SU-DHL-6 (cell line): ENCODE data around the gene ELMO1.

Experiments used
- H2AFZ ChIP-seq: fragments of 200-600 bp; sonication (generic); 2 replicates; pipeline ENCODE4 v1.6.1; 2014; ENCODE audit warnings: low read depth, mild to moderate bottlenecking, moderate library complexity, mixed read lengths, antibody characterized with exemption, low read length; ENCODE audit not compliant: severe bottlenecking
- H3F3A ChIP-seq: fragments of 200-600 bp; shearing (Covaris generic); 2 replicates; pipeline ENCODE4 v1.6.0; 2016; ENCODE audit warnings: antibody characterized with exemption, mild to moderate bottlenecking; ENCODE audit not compliant: insufficient read depth
- H3K27ac ChIP-seq: fragments of 200-600 bp; sonication (generic); 2 replicates; pipeline ENCODE4 v1.5.1; 2016; ENCODE audit warnings: low read depth, mild to moderate bottlenecking, low read length, moderate library complexity, mixed read lengths
- H3K27me3 ChIP-seq: fragments of 200-600 bp; sonication (generic), shearing (Covaris generic); 2 replicates; pipeline ENCODE4 v1.6.0; 2014; ENCODE audit warnings: mild to moderate bottlenecking, low read length
- H3K36me3 ChIP-seq: fragments of 200-600 bp; sonication (generic); 2 replicates; pipeline ENCODE4 v1.6.1; 2014; ENCODE audit warnings: mild to moderate bottlenecking, low read length, mixed read lengths
- H3K4me2 ChIP-seq: fragments of 300-600, 200-600 bp; shearing (Covaris generic), sonication (generic); 2 replicates; pipeline ENCODE4 v1.6.0; 2014; ENCODE audit warnings: low read length, low read depth, mild to moderate bottlenecking; ENCODE audit not compliant: poor library complexity, severe bottlenecking
- H3K4me3 ChIP-seq: fragments of 200-600 bp; sonication (generic); 2 replicates; pipeline ENCODE4 v1.5.1; 2014; ENCODE audit warnings: antibody characterized with exemption, low read length, mild to moderate bottlenecking, mixed read lengths; ENCODE audit not compliant: insufficient read depth, poor library complexity, severe bottlenecking
- H3K79me2 ChIP-seq: fragments of 200-600 bp; sonication (generic); 2 replicates; pipeline ENCODE4 v1.6.1; 2014; ENCODE audit warnings: mild to moderate bottlenecking, low read length, moderate library complexity; ENCODE audit not compliant: insufficient read depth
- H3K9ac ChIP-seq: fragments of 200-600 bp; sonication (generic); 2 replicates; pipeline ENCODE4 v1.7.0; 2014; ENCODE audit warnings: mild to moderate bottlenecking, low read length
- H3K9me2 ChIP-seq: fragments of 200-600 bp; sonication (generic); replicated peaks from 2 replicates; pipeline ENCODE4 v1.6.1; 2014; ENCODE audit warnings: low read length; ENCODE audit not compliant: insufficient read depth
- H3K9me3 ChIP-seq: fragments of 200-600 bp; sonication (generic); 2 replicates; pipeline ENCODE4 v1.6.1; 2014; ENCODE audit warnings: low read length, mixed read lengths; ENCODE audit not compliant: insufficient read depth
- H4K20me1 ChIP-seq: fragments of 200-600 bp; sonication (generic); 2 replicates; pipeline ENCODE4 v1.6.1; 2014; ENCODE audit warnings: low read depth, mild to moderate bottlenecking, antibody characterized with exemption, low read length, moderate library complexity, mixed read lengths
- EZH2phosphoT487 ChIP-seq: fragments of 200-600 bp; sonication (generic), shearing (Covaris generic); conservative IDR thresholded peaks from 2 replicates; pipeline ENCODE4 v1.6.1; 2018; ENCODE audit warnings: mild to moderate bottlenecking, antibody characterized with exemption, low read length, moderate library complexity, mixed read lengths
- TF ChIP-seq, protein P1 (sequence below): fragments of 200-600 bp; sonication (generic); IDR thresholded peaks from one replicate; pipeline ENCODE4 v1.5.1; 2017; ENCODE audit warnings: antibody characterized with exemption, mild to moderate bottlenecking, low read length, moderate library complexity; ENCODE audit not compliant: insufficient read depth, poor library complexity, severe bottlenecking

Gene ELMO1

DNA sequence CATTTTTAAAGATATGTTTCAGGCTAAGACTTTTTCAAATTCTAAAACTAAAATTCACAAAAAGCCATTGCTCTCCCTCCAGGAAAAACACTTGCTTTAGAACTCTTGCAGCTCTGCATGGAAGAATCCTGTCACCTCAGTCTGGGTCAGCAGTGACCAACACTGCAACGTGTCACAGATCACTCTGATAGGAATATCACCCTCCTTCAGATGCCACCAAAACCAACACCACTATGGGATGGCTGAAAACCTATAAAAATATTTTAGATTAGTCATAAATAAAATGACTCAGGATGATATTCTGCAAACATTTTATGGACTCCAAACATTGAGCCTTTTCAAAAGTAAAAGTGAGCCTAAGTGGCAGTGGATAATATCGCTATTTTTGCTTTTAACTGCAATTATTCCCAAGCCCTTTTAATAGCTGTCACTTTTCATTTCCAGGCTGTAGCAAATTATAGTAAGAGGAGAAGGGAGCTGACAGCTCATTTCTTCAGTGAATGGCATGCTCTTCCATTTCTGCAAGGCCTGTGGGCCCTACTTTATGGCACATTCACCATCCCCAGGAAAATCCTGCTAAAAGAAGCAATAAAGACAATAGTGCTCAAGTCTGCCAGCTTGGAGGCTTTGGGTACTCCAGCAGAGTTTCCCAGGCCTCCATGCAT, 21.3 kb downstream of the ELMO1 start:
- Histone ChIP-seq H3K36me3 (no peaks in the 10 kb centered on the region), H3K27me3 (no peaks in the 10 kb centered on the region), H4K20me1 (no peaks in the 10 kb centered on the region), H3K9ac (no peak overlapping the region), H3F3A (no peaks in the 10 kb centered on the region), H2AFZ (no peak overlapping the region), H3K27ac (no peak overlapping the region), H3K79me2 (no peaks in the 10 kb centered on the region), H3K4me2 (no peak overlapping the region), H3K9me3 (no peaks in the 10 kb centered on the region), H3K9me2 (no peaks in the 10 kb centered on the region), H3K4me3 (no peak overlapping the region)
- TF ChIP-seq, protein P1, sequence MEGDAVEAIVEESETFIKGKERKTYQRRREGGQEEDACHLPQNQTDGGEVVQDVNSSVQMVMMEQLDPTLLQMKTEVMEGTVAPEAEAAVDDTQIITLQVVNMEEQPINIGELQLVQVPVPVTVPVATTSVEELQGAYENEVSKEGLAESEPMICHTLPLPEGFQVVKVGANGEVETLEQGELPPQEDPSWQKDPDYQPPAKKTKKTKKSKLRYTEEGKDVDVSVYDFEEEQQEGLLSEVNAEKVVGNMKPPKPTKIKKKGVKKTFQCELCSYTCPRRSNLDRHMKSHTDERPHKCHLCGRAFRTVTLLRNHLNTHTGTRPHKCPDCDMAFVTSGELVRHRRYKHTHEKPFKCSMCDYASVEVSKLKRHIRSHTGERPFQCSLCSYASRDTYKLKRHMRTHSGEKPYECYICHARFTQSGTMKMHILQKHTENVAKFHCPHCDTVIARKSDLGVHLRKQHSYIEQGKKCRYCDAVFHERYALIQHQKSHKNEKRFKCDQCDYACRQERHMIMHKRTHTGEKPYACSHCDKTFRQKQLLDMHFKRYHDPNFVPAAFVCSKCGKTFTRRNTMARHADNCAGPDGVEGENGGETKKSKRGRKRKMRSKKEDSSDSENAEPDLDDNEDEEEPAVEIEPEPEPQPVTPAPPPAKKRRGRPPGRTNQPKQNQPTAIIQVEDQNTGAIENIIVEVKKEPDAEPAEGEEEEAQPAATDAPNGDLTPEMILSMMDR, result no peak
- no peak for TF ChIP-seq EZH2phosphoT487

DNA sequence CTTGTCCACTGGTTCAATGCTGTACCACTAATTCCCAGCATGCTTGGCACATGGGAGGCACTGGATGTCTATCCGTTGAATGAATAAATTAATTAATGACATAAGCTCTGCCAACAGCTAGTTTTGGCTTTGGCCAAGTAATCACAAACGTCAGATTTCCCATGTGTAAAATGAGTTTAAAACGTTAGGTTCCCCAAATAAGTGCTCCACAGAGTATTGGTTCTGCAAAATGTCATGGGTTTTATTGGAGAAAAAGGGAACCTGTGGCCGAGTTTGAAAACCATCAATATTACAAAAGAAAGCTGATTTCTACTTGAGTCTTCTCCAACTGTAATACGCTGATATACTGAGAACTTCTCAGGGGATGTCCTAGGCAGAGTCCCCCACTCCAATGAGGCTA, 23.2 kb downstream of the ELMO1 start:
- no peaks in the 10 kb centered on the region for H3K9me3 ChIP-seq
- no peaks in the 10 kb centered on the region for H3K79me2 ChIP-seq
- no peak overlapping the region for H3K4me3 ChIP-seq
- H3K27me3 ChIP-seq, result no peaks in the 10 kb centered on the region
- no peaks in the 10 kb centered on the region for H3F3A ChIP-seq
- no peaks in the 10 kb centered on the region for H3K9me2 ChIP-seq
- H2AFZ ChIP-seq, result no peak overlapping the region
- H3K36me3 ChIP-seq, result no peaks in the 10 kb centered on the region
- TF ChIP-seq EZH2phosphoT487, result no peak
- TF ChIP-seq, protein P1, result no peak
- no peaks in the 10 kb centered on the region for H4K20me1 ChIP-seq
- H3K9ac ChIP-seq, result no peak overlapping the region
- no peak overlapping the region for H3K4me2 ChIP-seq
- H3K27ac ChIP-seq, result no peak overlapping the region

DNA sequence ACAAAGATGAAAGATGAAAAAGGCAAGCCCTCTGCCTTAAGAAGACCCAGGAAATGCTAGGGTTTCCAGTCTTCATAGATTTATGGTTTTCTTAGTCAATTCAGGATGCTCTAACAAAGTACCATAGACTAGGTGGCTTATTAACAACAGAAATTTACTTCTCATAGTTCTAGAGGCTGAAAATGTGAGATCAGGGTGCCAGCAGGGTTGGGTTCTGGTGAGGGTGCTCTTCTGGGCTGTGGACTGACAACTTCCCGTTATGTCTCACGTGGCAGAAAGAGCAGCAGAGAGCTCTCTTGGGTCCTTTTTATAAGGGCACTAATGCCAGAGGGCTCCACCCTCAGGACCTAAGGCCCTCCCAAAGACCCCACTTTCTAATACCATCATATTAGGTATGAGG, 23.7 kb downstream of the ELMO1 start:
- Histone ChIP-seq H3F3A (no peaks in the 10 kb centered on the region), H3K27me3 (no peaks in the 10 kb centered on the region), H3K9ac (no peak overlapping the region), H2AFZ (no peak overlapping the region), H3K4me2 (no peak overlapping the region), H3K36me3 (no peaks in the 10 kb centered on the region), H3K9me3 (no peaks in the 10 kb centered on the region), H3K9me2 (no peaks in the 10 kb centered on the region), H3K27ac (no peak overlapping the region), H3K79me2 (no peaks in the 10 kb centered on the region), H4K20me1 (no peaks in the 10 kb centered on the region), H3K4me3 (no peak overlapping the region)
- TF ChIP-seq EZH2phosphoT487, result no peak
- TF ChIP-seq, protein P1, result no peak
